Measurements from ENCODE around the gene FOSL2. TPM values are rescaled to one million over a fixed set of nuclear protein-coding genes. Genes with fewer than 3 reads are reported as not detected.

FOSL2 gene
- 2.5 and 2.9 TPM in 2 replicates for total RNA-seq (2013; cell fraction: nucleolus; rRNA removed)
- 0.16 and 0.40 TPM in 2 replicates for total RNA-seq (2014; rRNA removed)
- 0.14 and 0.36 TPM in 2 replicates for total RNA-seq (2014; rRNA removed; fragmentation: Illumina TruSeq; extraction: Trizol)
- total RNA-seq (2021) = 1.3 and 1.9 TPM in 2 replicates
- 0.41 TPM for polyA plus RNA-seq (2011; ENCODE audit: low read depth)
- polyA plus RNA-seq (2011; rRNA removed) = 0.53 and 0.67 TPM in 2 replicates
- 0.60 TPM in 2 replicates for polyA plus RNA-seq (2011; cell fraction: cytosol; rRNA removed)
- polyA plus RNA-seq (2011; cell fraction: nucleus; rRNA removed) = 1.4 TPM in 2 replicates
- 0.96 and 1.7 TPM in 2 replicates for polyA plus RNA-seq (2012)
- polyA plus RNA-seq (2014; fragmentation: Illumina TruSeq; extraction: Trizol) = 0.37 and 0.40 TPM in 2 replicates
- under 1 TPM; 0.05 TPM for polyA plus RNA-seq (2014; fragmentation: Nextera tagmentation; extraction: Ambion mirVana)
- 0.32 and 0.36 TPM in 2 replicates for polyA plus RNA-seq (2014; rRNA removed)
- polyA plus RNA-seq (2016; fragmentation: Nextera tagmentation; extraction: Ambion mirVana) = under 1 TPM; 0.13 to 0.21 TPM
- 0.59 and 1.1 TPM in 2 replicates for polyA minus RNA-seq (2011; rRNA and poly(A)+ RNA removed)
- polyA minus RNA-seq (2011; cell fraction: cytosol; rRNA and poly(A)+ RNA removed) = 1.1 and 5.9 TPM in 2 replicates
- polyA minus RNA-seq (2011; cell fraction: nucleus; rRNA and poly(A)+ RNA removed) = 1.1 and 1.8 TPM in 2 replicates
- percentile 68 among the genes with signal in this experiment for Bru-seq, nascent RNA
- BruChase-seq, experiment 1, labeled RNA remaining after a 6-hour chase = percentile 46 among the genes with signal in this experiment
- percentile 64 among the genes with signal in this experiment for BruChase-seq, experiment 2, labeled RNA remaining after a 2-hour chase
- long read RNA-seq, experiment 1 = 0 reads
- long read RNA-seq, experiment 2 = 0 reads

GRCh38 chr2:28392297-28393113 is at the start of gene FOSL2:
TSS of gene FOSL2 (plus strand) at chr2:28392858. CDS start at chr2:28393721, 863 bp downstream.
- Histone ChIP-seq H3K27ac (ENCODE audit: control insufficient read depth, insufficient read depth) (peak within 1 kb of the TSS; percentile 52), H2AFZ (ENCODE audit: control insufficient read depth, low read depth, low read length) (peak within 1 kb of the TSS; percentile 82), H3K4me3 (peak within 1 kb of the TSS; percentile 80), H3K9me3 (replicated peaks; ENCODE audit: control insufficient read depth, insufficient read depth, low read length) (no peaks in the 10 kb centered on the region), H3K27me3 (replicated peaks in 1 of 2; ENCODE audit: control insufficient read depth in 2 of 2, insufficient read depth in 2 of 2, low read length in 1 of 2) (peaks cover 2% of the 10 kb centered on the region in 2 experiments; a peak in 1 of 4 replicates), H3K79me2 (ENCODE audit: control insufficient read depth, insufficient read depth, low read length) (no peaks in the 10 kb centered on the region), H3K4me1 (ENCODE audit: control insufficient read depth, insufficient read depth, low read length) (0 out of 2 replicates have a peak, but pooled peaks cover 4% of the 10 kb centered on the region), H3K36me3 (ENCODE audit: control insufficient read depth in 2 of 2, insufficient read depth in 2 of 2, low read length in 1 of 2) (no peaks in the 10 kb centered on the region), H4K20me1 (ENCODE audit: control insufficient read depth, insufficient read depth) (no peaks in the 10 kb centered on the region), H3K4me2 (ENCODE audit: control insufficient read depth, insufficient read depth) (peak within 1 kb of the TSS; percentile 99), H3K9ac (ENCODE audit: control insufficient read depth, insufficient read depth, low read length) (peak within 1 kb of the TSS; percentile 63)
- no TSS peak for BruUV-seq (replicated peaks)
- in situ Hi-C loops (cut with MboI) (no loop called here), intact Hi-C loops (cut with micrococcal nuclease; ENCODE audit: unreplicated experiment) (loop anchor here (5.0 to 10.0 kb wide), 2 partner anchors 238 to 500 kb away; partner anchors contain the start of genes BABAM2 and RBKS)
- WGBS (ENCODE audit: insufficient coverage, insufficient replicate concordance, low lambda C conversion rate, missing lambda C conversion rate) = under 1% methylated on average over 70 of the region's 93 CpGs
- RAD21 ChIA-PET (ENCODE audit: unreplicated experiment) = interaction anchor here (0.6 to 0.7 kb wide), 2 partner anchors 551 to 710 kb away, joined by 3 to 4 read pairs; no protein-coding TSS in a partner anchor
- CTCF ChIA-PET = interaction anchor here (0.6 to 1.0 kb wide), 2 partner anchors 560 to 709 kb away, joined by 3 read pairs; no protein-coding TSS in a partner anchor
- POLR2A ChIA-PET = interaction anchor here (0.7 kb wide), 1 partner anchor 1328 kb away, joined by 3 read pairs; no protein-coding TSS in a partner anchor
- DNase-seq (ENCODE audit: low read depth, low spot score) (peak; percentile 87), FAIRE-seq (peak; percentile 97), ATAC-seq (peak; percentile 89)
- SMC1A ChIA-PET (ENCODE audit: uncharacterized antibody, unreplicated experiment) = interaction anchor here (0.7 kb wide), 1 partner anchor 211 kb away, joined by 3 read pairs; no protein-coding TSS in a partner anchor
- TF ChIP-seq, protein P1, sequence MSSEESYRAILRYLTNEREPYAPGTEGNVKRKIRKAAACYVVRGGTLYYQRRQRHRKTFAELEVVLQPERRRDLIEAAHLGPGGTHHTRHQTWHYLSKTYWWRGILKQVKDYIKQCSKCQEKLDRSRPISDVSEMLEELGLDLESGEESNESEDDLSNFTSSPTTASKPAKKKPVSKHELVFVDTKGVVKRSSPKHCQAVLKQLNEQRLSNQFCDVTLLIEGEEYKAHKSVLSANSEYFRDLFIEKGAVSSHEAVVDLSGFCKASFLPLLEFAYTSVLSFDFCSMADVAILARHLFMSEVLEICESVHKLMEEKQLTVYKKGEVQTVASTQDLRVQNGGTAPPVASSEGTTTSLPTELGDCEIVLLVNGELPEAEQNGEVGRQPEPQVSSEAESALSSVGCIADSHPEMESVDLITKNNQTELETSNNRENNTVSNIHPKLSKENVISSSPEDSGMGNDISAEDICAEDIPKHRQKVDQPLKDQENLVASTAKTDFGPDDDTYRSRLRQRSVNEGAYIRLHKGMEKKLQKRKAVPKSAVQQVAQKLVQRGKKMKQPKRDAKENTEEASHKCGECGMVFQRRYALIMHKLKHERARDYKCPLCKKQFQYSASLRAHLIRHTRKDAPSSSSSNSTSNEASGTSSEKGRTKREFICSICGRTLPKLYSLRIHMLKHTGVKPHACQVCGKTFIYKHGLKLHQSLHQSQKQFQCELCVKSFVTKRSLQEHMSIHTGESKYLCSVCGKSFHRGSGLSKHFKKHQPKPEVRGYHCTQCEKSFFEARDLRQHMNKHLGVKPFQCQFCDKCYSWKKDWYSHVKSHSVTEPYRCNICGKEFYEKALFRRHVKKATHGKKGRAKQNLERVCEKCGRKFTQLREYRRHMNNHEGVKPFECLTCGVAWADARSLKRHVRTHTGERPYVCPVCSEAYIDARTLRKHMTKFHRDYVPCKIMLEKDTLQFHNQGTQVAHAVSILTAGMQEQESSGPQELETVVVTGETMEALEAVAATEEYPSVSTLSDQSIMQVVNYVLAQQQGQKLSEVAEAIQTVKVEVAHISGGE (CRISPR knock-in tag; IDR thresholded peaks at IDR 0.05) = no peak
- TF ChIP-seq, protein P2, sequence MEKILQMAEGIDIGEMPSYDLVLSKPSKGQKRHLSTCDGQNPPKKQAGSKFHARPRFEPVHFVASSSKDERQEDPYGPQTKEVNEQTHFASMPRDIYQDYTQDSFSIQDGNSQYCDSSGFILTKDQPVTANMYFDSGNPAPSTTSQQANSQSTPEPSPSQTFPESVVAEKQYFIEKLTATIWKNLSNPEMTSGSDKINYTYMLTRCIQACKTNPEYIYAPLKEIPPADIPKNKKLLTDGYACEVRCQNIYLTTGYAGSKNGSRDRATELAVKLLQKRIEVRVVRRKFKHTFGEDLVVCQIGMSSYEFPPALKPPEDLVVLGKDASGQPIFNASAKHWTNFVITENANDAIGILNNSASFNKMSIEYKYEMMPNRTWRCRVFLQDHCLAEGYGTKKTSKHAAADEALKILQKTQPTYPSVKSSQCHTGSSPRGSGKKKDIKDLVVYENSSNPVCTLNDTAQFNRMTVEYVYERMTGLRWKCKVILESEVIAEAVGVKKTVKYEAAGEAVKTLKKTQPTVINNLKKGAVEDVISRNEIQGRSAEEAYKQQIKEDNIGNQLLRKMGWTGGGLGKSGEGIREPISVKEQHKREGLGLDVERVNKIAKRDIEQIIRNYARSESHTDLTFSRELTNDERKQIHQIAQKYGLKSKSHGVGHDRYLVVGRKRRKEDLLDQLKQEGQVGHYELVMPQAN (conservative IDR thresholded peaks at IDR 0.05) = peak; percentile 16
- TF ChIP-seq ATF7 (IDR thresholded peaks at IDR 0.05; ENCODE audit: low read depth) = peak; percentile 76
- peak; percentile 93 for TF ChIP-seq CHD1 (IDR thresholded peaks at IDR 0.05; ENCODE audit: low read depth, low read length)
- peak; percentile 69; the same call in 1 of the 2 replicates for TF ChIP-seq TAF1 (IDR thresholded peaks at IDR 0.05; ENCODE audit: borderline replicate concordance, low read depth, low read length)
- TF ChIP-seq CEBPZ (IDR thresholded peaks at IDR 0.05; ENCODE audit: low read depth, low read length) = no peak

All from GM12878 (cell line).